Activated CD4-positive, alpha-beta memory T cell treated with anti-CD3 and anti-CD28 coated beads for 36 hours (primary cell): ENCODE data around the gene ZNF628. TPM values are rescaled to one million over a fixed set of nuclear protein-coding genes. Genes with fewer than 3 reads are reported as not detected.

Experiments
- total RNA-seq, 2 experiments: library from RNA; stranded (reverse); gene quantifications; one replicate each; pipeline ENCODE4 v1.2.3, GENCODE V29; 2021

Gene ZNF628
- total RNA-seq, 2 experiments from 2014 or later: 5.8 to 6.9 TPM

Other genes with a start within 250 kb of the ZNF628 start
- gene TMEM86B, start 247.9 kb upstream of the ZNF628 start, total RNA-seq: 1 to 10 TPM; 4.8 to 6.5 TPM
- gene PPP6R1, start 217.6 kb upstream of the ZNF628 start, total RNA-seq: 100 to 1,000 TPM; 180 to 200 TPM
- gene HSPBP1, start 196.5 kb upstream of the ZNF628 start, total RNA-seq: 10 to 100 TPM; 45.0 to 45.4 TPM
- 1 to 10 TPM; 3.3 to 5.6 TPM for gene BRSK1, start 192.6 kb upstream of the ZNF628 start, total RNA-seq
- not detected for gene TMEM150B, start 151.3 kb upstream of the ZNF628 start, total RNA-seq
- 10 to 100 TPM; 34.2 to 35.2 TPM for gene KMT5C, start 136.7 kb upstream of the ZNF628 start, total RNA-seq
- under 1 TPM; 0.15 to 0.81 TPM for gene COX6B2, start 121.9 kb upstream of the ZNF628 start, total RNA-seq
- gene GARIN5B, start 113.4 kb upstream of the ZNF628 start, total RNA-seq: not detected
- under 1 TPM; 0.17 to 0.39 TPM for gene IL11, start 106.2 kb upstream of the ZNF628 start, total RNA-seq
- gene TMEM190, start 99.8 kb upstream of the ZNF628 start, total RNA-seq: not detected
- gene TMEM238, start 92.3 kb upstream of the ZNF628 start, total RNA-seq: 1 to 10 TPM; 6.3 to 7.0 TPM
- gene RPL28, start 90.7 kb upstream of the ZNF628 start, total RNA-seq: 1,000 to 10,000 TPM; 2,630 to 2,642 TPM
- 100 to 1,000 TPM; 267 to 275 TPM for gene UBE2S, start 68.8 kb upstream of the ZNF628 start, total RNA-seq
- gene SHISA7, start 33.3 kb upstream of the ZNF628 start, total RNA-seq: not detected
- gene ISOC2, start 15.0 kb upstream of the ZNF628 start, total RNA-seq: 10 to 100 TPM; 24.6 to 24.7 TPM
- gene C19orf85, start 11.9 kb upstream of the ZNF628 start, total RNA-seq: not detected
- gene NAT14, start 8.6 kb downstream of the ZNF628 start, total RNA-seq: 10 to 100 TPM in 1 of 2 experiments, 1 to 10 TPM in 1; 8.5 to 12.9 TPM
- under 1 TPM in 1 of 2 experiments, not detected in 1; 0.33 TPM for gene SSC5D, start 11.8 kb downstream of the ZNF628 start, total RNA-seq
- gene SBK2, start 60.5 kb downstream of the ZNF628 start, total RNA-seq: not detected
- gene SBK3, start 68.9 kb downstream of the ZNF628 start, total RNA-seq: not detected
- 1 to 10 TPM; 6.6 to 6.7 TPM for gene ZNF579, start 104.2 kb downstream of the ZNF628 start, total RNA-seq
- 10 to 100 TPM; 13.8 to 13.9 TPM for gene FIZ1, start 122.9 kb downstream of the ZNF628 start, total RNA-seq
- gene ZNF524, start 123.7 kb downstream of the ZNF628 start, total RNA-seq: 10 to 100 TPM; 21.5 to 25.1 TPM
- gene ZNF865, start 129.0 kb downstream of the ZNF628 start, total RNA-seq: 10 to 100 TPM; 12.0 to 13.3 TPM
- 1 to 10 TPM; 3.9 to 4.4 TPM for gene ZNF784, start 147.9 kb downstream of the ZNF628 start, total RNA-seq
- 10 to 100 TPM; 23.4 to 23.5 TPM for gene ZNF580, start 164.4 kb downstream of the ZNF628 start, total RNA-seq
- 10 to 100 TPM; 19.2 to 20.1 TPM for gene ZNF581, start 167.0 kb downstream of the ZNF628 start, total RNA-seq
- gene CCDC106, start 171.6 kb downstream of the ZNF628 start, total RNA-seq: 1 to 10 TPM; 3.6 to 4.0 TPM
- 100 to 1,000 TPM; 249 to 251 TPM for gene U2AF2, start 178.4 kb downstream of the ZNF628 start, total RNA-seq
- 10 to 100 TPM; 36.0 to 36.1 TPM for gene EPN1, start 198.6 kb downstream of the ZNF628 start, total RNA-seq